Fibroblast of lung (primary cell): ENCODE data around the gene SRPX2. TPM values are rescaled to one million over a fixed set of nuclear protein-coding genes. Genes with fewer than 3 reads are reported as not detected.
A peak's percentile ranks its signal among the peaks of the same experiment; 100 is the strongest.

ENCODE experiments used
- DNase-seq, 2 donors: peaks; one replicate each; pipeline versions ENCODE4 v3.0.0 to v3.0.0-alpha.2; 2010; ENCODE audit warnings: low read depth in 2 of 2
- H2AFZ ChIP-seq: 2 replicates; pipeline ENCODE4 v1.5.1; 2012; ENCODE audit warnings: low read length, control low read depth, inconsistent platforms
- H3K27ac ChIP-seq: 2 replicates; pipeline ENCODE4 v1.5.1; 2011; ENCODE audit warnings: low read length, control low read depth; ENCODE audit not compliant: insufficient read depth
- H3K27me3 ChIP-seq: 2 replicates; pipeline ENCODE4 v1.5.1; 2011; ENCODE audit warnings: mild to moderate bottlenecking, low read length; ENCODE audit not compliant: control insufficient read depth, insufficient read depth
- H3K36me3 ChIP-seq: 2 replicates; pipeline ENCODE4 v1.5.1; 2011; ENCODE audit warnings: low read length; ENCODE audit not compliant: control insufficient read depth, insufficient read depth
- H3K4me1 ChIP-seq: 2 replicates; pipeline ENCODE4 v1.5.1; 2011; ENCODE audit warnings: low read length; ENCODE audit not compliant: control insufficient read depth, insufficient read depth; ENCODE audit errors: extremely low read depth
- H3K4me2 ChIP-seq: 2 replicates; pipeline ENCODE4 v1.5.1; 2011; ENCODE audit warnings: low read length, control low read depth; ENCODE audit not compliant: insufficient read depth; ENCODE audit errors: extremely low read depth
- H3K4me3 ChIP-seq, 4 experiments: fragments of 200-600 bp in 1 of 4; sonication (generic) in 1 of 4; replicated peaks in 1 of 4; 2 replicates each; pipeline ENCODE4 v1.5.1; 2011 to 2016; ENCODE audit warnings: low read length in 4 of 4, low read depth in 3 of 4, mild to moderate bottlenecking in 3 of 4, control low read depth in 2 of 4, inconsistent platforms in 1 of 4, mixed read lengths in 1 of 4; ENCODE audit not compliant: insufficient read depth in 1 of 4; ENCODE audit errors: control extremely low read depth in 1 of 4
- H3K79me2 ChIP-seq: 2 replicates; pipeline ENCODE4 v1.5.1; 2012; ENCODE audit warnings: mild to moderate bottlenecking, low read length, inconsistent platforms; ENCODE audit not compliant: control insufficient read depth, insufficient read depth
- H3K9ac ChIP-seq: 2 replicates; pipeline ENCODE4 v1.5.1; 2011; ENCODE audit warnings: mild to moderate bottlenecking, low read length, control low read depth; ENCODE audit not compliant: insufficient read depth
- H3K9me3 ChIP-seq: 2 replicates; pipeline ENCODE4 v1.5.1; 2012; ENCODE audit warnings: low read depth, low read length; ENCODE audit not compliant: control insufficient read depth, insufficient read depth
- H4K20me1 ChIP-seq: 2 replicates; pipeline ENCODE4 v1.5.1; 2011; ENCODE audit warnings: low read length; ENCODE audit not compliant: control insufficient read depth, insufficient read depth; ENCODE audit errors: extremely low read depth
- EZH2 ChIP-seq: IDR thresholded peaks from 2 replicates; pipeline ENCODE4 v1.5.1; 2012; ENCODE audit warnings: low read length, control low read depth, mild to moderate bottlenecking; ENCODE audit errors: missing control alignments
- polyA plus RNA-seq, 2 donors: library from polyadenylated mRNA; depleted of rRNA in 1 of 2; stranded (reverse) in 1 of 2; unstranded in 1 of 2; fragments of >200 nt; gene quantifications; 2 replicates each; pipeline ENCODE4 v1.2.1, GENCODE V29; 2011 to 2012; ENCODE audit warnings: missing spikeins in 1 of 2
- total RNA-seq: library from RNA; depleted of rRNA; stranded (reverse); fragments of >200 nt; gene quantifications from 2 replicates; pipeline ENCODE4 v1.2.1, GENCODE V29; 2014
- TF ChIP-seq, protein P1 (sequence below), 2 donors: IDR thresholded peaks in 1 of 2; conservative IDR thresholded peaks in 1 of 2; 1 replicate in 1 of 2; 2 replicates in 1 of 2; pipeline ENCODE4 v1.5.1; 2011 to 2012; ENCODE audit warnings: low read length in 2 of 2, control low read depth in 1 of 2, inconsistent platforms in 1 of 2, low read depth in 1 of 2, mild to moderate bottlenecking in 1 of 2

Gene SRPX2
- total and polyA plus RNA-seq, 2 donors (not counting 1 experiment from before 2014, with no cell fraction given), result 18.2 to 77.6 TPM

DNA sequence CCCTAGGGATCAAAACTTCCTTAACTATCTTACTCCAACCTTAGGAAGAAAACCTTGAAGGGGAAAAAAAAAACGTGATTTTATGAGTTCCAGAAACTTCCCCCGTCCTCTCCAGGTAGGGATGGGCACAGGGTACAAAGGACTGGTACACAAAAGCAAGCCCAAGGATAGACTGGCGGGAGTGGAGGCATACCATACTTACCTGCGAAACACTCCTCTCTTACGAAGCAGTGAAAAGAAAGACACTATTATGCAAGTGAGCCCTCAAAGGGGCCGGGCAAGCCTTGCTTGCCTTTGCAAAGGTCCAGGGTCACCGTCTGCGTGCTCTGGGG is 8.0 kb upstream of the SRPX2 start:
- H3K9me3 ChIP-seq, result no peaks in the 10 kb centered on the region
- no peaks in the 10 kb centered on the region for H3K36me3 ChIP-seq
- no peaks in the 10 kb centered on the region for H4K20me1 ChIP-seq
- H2AFZ ChIP-seq, result peak overlapping the region; percentile 1
- no peak for DNase-seq
- peak overlapping the region; percentile 55 to 79 (median 64) for H3K4me3 ChIP-seq
- no peaks in the 10 kb centered on the region for H3K27me3 ChIP-seq
- no peaks in the 10 kb centered on the region for H3K4me1 ChIP-seq
- no peak for TF ChIP-seq EZH2
- TF ChIP-seq, protein P1, sequence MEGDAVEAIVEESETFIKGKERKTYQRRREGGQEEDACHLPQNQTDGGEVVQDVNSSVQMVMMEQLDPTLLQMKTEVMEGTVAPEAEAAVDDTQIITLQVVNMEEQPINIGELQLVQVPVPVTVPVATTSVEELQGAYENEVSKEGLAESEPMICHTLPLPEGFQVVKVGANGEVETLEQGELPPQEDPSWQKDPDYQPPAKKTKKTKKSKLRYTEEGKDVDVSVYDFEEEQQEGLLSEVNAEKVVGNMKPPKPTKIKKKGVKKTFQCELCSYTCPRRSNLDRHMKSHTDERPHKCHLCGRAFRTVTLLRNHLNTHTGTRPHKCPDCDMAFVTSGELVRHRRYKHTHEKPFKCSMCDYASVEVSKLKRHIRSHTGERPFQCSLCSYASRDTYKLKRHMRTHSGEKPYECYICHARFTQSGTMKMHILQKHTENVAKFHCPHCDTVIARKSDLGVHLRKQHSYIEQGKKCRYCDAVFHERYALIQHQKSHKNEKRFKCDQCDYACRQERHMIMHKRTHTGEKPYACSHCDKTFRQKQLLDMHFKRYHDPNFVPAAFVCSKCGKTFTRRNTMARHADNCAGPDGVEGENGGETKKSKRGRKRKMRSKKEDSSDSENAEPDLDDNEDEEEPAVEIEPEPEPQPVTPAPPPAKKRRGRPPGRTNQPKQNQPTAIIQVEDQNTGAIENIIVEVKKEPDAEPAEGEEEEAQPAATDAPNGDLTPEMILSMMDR (conservative IDR thresholded peaks at IDR 0.05 in 1 of 2, IDR thresholded peaks at IDR 0.05 in 1 of 2; ENCODE audit: low read depth in 1 of 2, low read length in 2 of 2), result no peak
- peak overlapping the region; percentile 67 for H3K27ac ChIP-seq
- peak overlapping the region; percentile 78 for H3K4me2 ChIP-seq
- no peaks in the 10 kb centered on the region for H3K79me2 ChIP-seq
- no peak overlapping the region for H3K9ac ChIP-seq

DNA sequence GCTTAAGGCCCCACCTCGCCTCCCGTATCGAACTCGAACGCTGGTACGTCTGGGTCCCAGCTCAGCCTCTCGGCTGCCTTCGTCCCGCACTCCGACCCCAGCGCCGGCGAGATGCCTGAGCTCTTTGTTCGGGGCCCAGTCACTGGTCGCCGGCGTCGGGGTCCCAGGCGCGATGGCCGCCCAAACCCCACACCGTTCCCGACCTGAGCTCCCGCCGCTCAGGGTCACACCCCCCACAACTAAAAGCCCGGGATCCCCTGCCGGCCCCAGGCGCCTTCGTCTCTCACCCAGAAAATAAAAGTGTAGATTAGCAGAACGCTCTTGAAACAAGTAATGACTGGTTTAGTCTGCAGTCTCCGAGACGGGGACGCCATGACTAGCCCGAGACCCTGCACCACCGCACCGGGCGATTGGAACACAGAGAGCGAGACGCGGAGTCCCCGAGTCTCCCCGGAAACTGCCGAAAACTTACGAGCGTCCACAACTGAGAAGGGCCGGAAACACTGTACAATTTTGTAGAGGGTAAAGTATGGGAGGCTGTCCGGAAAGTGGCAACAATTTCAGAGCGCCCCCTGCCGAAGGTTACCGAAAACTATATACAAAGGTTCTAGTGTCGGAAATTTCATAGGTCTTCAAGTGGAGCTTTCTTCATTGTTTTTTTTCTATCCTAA is 7.5 kb upstream of the SRPX2 start, which contains the start of gene TSPAN6:
Gene TSPAN6, minus strand, starts transcription at position 486 of the 671 bp plus-strand sequence. Its CDS starts 112 bp downstream, at position 374.
- peak within 1 kb of the TSS; percentile 67 for H3K27ac ChIP-seq

DNA sequence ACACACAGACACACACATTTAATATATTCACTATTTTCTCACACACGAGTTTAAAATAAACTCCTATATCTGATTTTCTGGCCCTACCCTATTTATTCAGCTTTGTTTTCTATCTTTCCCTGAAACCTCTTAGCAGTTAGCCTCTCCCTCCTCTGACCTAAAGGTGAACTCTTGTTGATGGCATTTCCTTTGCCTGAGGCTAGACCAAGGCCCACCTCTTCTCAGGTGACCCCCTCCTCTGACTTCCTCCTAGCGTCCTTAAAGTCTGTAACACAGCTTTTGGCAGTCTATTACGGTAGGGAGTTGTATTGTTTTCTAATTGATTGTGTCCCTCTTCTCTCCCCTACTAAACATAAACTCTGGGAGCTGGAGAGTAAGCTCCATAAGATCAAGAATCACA is 1.7 kb upstream of the SRPX2 start:
- no peak overlapping the region for H3K9ac ChIP-seq
- peaks cover 12% of the 10 kb centered on the region for H3K4me1 ChIP-seq
- no peak overlapping the region for H3K27ac ChIP-seq
- H3K36me3 ChIP-seq, result no peaks in the 10 kb centered on the region
- no peak overlapping the region for H3K4me3 ChIP-seq
- H3K27me3 ChIP-seq, result no peaks in the 10 kb centered on the region
- no peak for TF ChIP-seq EZH2
- TF ChIP-seq, protein P1 (conservative IDR thresholded peaks at IDR 0.05 in 1 of 2, IDR thresholded peaks at IDR 0.05 in 1 of 2; ENCODE audit: low read depth in 1 of 2, low read length in 2 of 2), result no peak
- H2AFZ ChIP-seq, result no peak overlapping the region
- H3K4me2 ChIP-seq, result no peak overlapping the region
- H3K79me2 ChIP-seq, result peaks cover 12% of the 10 kb centered on the region
- no peak for DNase-seq
- H4K20me1 ChIP-seq, result no peaks in the 10 kb centered on the region
- no peaks in the 10 kb centered on the region for H3K9me3 ChIP-seq

More for the DNA sequence above, 7.5 kb upstream of the SRPX2 start, which contains the start of gene TSPAN6:
- H3K4me3 ChIP-seq, result peak within 1 kb of the TSS; percentile 55 to 79 (median 64)
- no peaks in the 10 kb centered on the region for H3K4me1 ChIP-seq
- DNase-seq, result peak; percentile 80 to 89
- H3K9ac ChIP-seq, result peak within 1 kb of the TSS; percentile 74
- no peaks in the 10 kb centered on the region for H3K27me3 ChIP-seq
- TF ChIP-seq, protein P1 (conservative IDR thresholded peaks at IDR 0.05 in 1 of 2, IDR thresholded peaks at IDR 0.05 in 1 of 2; ENCODE audit: low read depth in 1 of 2, low read length in 2 of 2), result peak; percentile 50 to 53
- no peak for TF ChIP-seq EZH2
- no peaks in the 10 kb centered on the region for H3K36me3 ChIP-seq
- H4K20me1 ChIP-seq, result no peaks in the 10 kb centered on the region
- H3K79me2 ChIP-seq, result no peaks in the 10 kb centered on the region
- H3K9me3 ChIP-seq, result no peaks in the 10 kb centered on the region
- peak within 1 kb of the TSS; percentile 13 for H2AFZ ChIP-seq
- peak within 1 kb of the TSS; percentile 78 for H3K4me2 ChIP-seq
